Fibroblast of lung (primary cell): Measurements from ENCODE around the gene IL36RN.

Source experiments
- EZH2 ChIP-seq: IDR thresholded peaks from 2 replicates; pipeline ENCODE4 v1.5.1; 2012; ENCODE audit warnings: low read length, control low read depth, mild to moderate bottlenecking; ENCODE audit errors: missing control alignments
- TF ChIP-seq, protein P1 (sequence below), 2 donors: IDR thresholded peaks in 1 of 2; conservative IDR thresholded peaks in 1 of 2; 1 replicate in 1 of 2; 2 replicates in 1 of 2; pipeline ENCODE4 v1.5.1; 2011 to 2012; ENCODE audit warnings: low read length in 2 of 2, control low read depth in 1 of 2, inconsistent platforms in 1 of 2, low read depth in 1 of 2, mild to moderate bottlenecking in 1 of 2

DNA sequence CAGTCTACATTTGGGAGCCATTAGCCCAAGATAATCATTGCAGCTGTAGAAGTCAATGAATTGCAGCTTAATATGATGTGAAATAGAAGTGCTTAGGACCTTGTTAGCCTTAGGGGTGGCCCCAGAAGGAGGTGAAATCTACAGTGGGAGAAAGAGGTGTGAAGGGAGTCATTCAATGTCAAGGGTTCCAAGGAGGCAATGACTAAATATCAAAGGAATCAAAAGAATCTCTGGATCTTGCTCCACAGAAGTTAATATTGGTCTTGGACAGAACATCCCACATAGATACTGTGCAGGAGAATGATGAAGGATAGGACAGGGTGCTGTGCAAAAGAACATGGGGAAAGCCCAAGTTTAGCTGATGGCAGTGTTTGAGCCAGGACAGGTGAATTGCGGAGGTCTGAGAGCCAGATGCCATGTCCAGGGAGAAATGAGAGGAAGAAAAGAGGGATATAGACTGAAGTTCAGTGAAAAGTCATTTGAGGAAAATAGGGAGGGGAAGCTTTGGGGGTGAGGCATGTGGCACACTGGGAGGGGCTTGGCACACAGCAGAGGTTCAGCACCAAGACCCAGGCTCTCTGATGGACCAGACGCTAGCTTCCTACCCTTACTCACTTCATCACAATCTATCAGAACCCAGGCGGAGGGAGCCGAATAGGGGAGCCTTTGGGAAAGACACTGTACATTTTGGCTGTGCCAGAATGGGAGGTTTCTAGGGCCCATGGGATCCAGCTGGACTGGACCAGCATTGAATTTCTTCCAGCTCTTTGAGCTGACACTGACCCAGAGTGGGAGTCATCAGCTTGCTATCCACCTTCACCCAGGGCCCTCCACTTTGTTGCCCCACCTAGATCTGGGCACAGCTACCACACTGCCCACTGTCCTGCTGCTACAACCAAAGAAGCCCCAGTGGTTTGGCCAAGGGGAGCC, 10.9 kb downstream of the IL36RN start:
- TF ChIP-seq, protein P1, sequence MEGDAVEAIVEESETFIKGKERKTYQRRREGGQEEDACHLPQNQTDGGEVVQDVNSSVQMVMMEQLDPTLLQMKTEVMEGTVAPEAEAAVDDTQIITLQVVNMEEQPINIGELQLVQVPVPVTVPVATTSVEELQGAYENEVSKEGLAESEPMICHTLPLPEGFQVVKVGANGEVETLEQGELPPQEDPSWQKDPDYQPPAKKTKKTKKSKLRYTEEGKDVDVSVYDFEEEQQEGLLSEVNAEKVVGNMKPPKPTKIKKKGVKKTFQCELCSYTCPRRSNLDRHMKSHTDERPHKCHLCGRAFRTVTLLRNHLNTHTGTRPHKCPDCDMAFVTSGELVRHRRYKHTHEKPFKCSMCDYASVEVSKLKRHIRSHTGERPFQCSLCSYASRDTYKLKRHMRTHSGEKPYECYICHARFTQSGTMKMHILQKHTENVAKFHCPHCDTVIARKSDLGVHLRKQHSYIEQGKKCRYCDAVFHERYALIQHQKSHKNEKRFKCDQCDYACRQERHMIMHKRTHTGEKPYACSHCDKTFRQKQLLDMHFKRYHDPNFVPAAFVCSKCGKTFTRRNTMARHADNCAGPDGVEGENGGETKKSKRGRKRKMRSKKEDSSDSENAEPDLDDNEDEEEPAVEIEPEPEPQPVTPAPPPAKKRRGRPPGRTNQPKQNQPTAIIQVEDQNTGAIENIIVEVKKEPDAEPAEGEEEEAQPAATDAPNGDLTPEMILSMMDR (conservative IDR thresholded peaks at IDR 0.05 in 1 of 2, IDR thresholded peaks at IDR 0.05 in 1 of 2; ENCODE audit: low read depth in 1 of 2, low read length in 2 of 2), result no peak
- no peak for TF ChIP-seq EZH2
